Measurements from ENCODE around the gene FHAD1.

DNA sequence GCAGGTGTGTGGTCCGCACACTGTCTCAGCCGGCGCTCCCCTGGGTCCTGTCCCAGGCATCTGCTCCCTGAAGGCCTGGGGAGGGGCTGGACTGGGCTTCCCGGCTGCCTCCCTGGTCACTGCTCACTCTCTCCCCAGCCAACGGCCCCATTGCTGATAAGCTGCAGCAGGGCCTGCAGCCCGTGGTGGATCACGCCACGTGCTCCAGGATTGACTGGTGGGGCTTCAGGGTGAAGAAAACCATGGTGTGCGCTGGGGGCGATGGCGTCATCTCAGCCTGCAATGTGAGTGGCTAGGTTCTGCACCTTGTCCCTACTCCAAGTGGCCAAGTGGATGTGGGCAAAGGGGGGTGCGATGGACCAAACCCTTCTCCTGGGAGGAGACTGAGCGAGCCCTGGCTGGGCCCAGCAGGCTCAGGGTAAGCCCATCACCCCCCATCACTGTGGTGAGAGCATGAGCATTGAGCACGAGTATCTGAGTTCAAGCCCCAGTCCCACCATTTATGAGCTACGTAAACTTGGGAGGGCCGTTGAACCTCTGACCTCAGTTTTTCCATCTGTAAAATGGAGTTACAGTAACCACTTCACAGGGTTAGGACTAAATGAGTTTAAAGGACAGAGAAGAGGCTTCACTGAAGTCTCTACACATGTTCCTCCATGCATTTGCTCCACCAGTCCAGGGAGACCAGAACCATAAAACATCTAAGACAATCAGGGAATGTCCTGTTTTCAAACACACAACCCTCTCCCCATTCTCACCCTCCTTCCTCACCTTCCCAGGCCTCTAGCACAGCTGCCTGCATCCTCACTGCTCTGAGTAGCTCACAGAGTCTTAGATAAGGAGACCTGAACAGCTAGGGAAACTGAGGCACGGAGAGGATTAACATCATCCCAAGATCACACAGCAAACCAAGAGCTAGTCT lies 197.7 kb downstream of the FHAD1 start:
- TF ChIP-seq, protein P1, sequence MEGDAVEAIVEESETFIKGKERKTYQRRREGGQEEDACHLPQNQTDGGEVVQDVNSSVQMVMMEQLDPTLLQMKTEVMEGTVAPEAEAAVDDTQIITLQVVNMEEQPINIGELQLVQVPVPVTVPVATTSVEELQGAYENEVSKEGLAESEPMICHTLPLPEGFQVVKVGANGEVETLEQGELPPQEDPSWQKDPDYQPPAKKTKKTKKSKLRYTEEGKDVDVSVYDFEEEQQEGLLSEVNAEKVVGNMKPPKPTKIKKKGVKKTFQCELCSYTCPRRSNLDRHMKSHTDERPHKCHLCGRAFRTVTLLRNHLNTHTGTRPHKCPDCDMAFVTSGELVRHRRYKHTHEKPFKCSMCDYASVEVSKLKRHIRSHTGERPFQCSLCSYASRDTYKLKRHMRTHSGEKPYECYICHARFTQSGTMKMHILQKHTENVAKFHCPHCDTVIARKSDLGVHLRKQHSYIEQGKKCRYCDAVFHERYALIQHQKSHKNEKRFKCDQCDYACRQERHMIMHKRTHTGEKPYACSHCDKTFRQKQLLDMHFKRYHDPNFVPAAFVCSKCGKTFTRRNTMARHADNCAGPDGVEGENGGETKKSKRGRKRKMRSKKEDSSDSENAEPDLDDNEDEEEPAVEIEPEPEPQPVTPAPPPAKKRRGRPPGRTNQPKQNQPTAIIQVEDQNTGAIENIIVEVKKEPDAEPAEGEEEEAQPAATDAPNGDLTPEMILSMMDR (IDR thresholded peaks at IDR 0.05) = no peak
- TF ChIP-seq POLR2A (IDR thresholded peaks at IDR 0.05) = no peak
